ENCODE measurements around the gene TMEM219. TPM values are rescaled to one million over a fixed set of nuclear protein-coding genes. Genes with fewer than 3 reads are reported as not detected.

TMEM219 gene
- total RNA-seq, 1 donor from 2014 or later = 139 TPM

GRCh38 chr16:30004424-30004776 is 42.5 kb downstream of the TMEM219 start:
- no peak for TF ChIP-seq CTCF (conservative IDR thresholded peaks at IDR 0.05; ENCODE audit: low read depth, low read length)
- DNase-seq (ENCODE audit: low read depth) = no peak
- no peak overlapping the region for H3K4me3 ChIP-seq (ENCODE audit: low read depth, low read length)

- no peak overlapping the region for H3K4me3 ChIP-seq (ENCODE audit: low read depth, low read length)
- TF ChIP-seq CTCF (conservative IDR thresholded peaks at IDR 0.05; ENCODE audit: low read depth, low read length) = no peak
- no peak for DNase-seq (ENCODE audit: low read depth)
Measured at GRCh38 chr16:30004811-30005242, 42.9 kb downstream of the TMEM219 start.

- no peak for DNase-seq (ENCODE audit: low read depth)
- TF ChIP-seq CTCF (conservative IDR thresholded peaks at IDR 0.05; ENCODE audit: low read depth, low read length) = peak; percentile 82
- H3K4me3 ChIP-seq (ENCODE audit: low read depth, low read length) = no peak overlapping the region
Measured at GRCh38 chr16:30005341-30006094, 43.6 kb downstream of the TMEM219 start.

- no peak overlapping the region for H3K4me3 ChIP-seq (ENCODE audit: low read depth, low read length)
- no peak for DNase-seq (ENCODE audit: low read depth)
- no peak for TF ChIP-seq CTCF (conservative IDR thresholded peaks at IDR 0.05; ENCODE audit: low read depth, low read length)
Measured at GRCh38 chr16:30006095-30006473, 44.2 kb downstream of the TMEM219 start.

GRCh38 chr16:30006659-30007377 is 44.9 kb downstream of the TMEM219 start:
- TF ChIP-seq CTCF (conservative IDR thresholded peaks at IDR 0.05; ENCODE audit: low read depth, low read length) = no peak
- no peak for DNase-seq (ENCODE audit: low read depth)

GRCh38 chr16:30007378-30007895 is 45.6 kb downstream of the TMEM219 start:
- no peak for TF ChIP-seq CTCF (conservative IDR thresholded peaks at IDR 0.05; ENCODE audit: low read depth, low read length)
- DNase-seq (ENCODE audit: low read depth) = no peak
- H3K4me3 ChIP-seq (ENCODE audit: low read depth, low read length) = no peak overlapping the region

More at GRCh38 chr16:30006659-30007377, 44.9 kb downstream of the TMEM219 start:
- no peak overlapping the region for H3K4me3 ChIP-seq (ENCODE audit: low read depth, low read length)
